ENCODE results near the gene THPO.

The THPO gene

DNA sequence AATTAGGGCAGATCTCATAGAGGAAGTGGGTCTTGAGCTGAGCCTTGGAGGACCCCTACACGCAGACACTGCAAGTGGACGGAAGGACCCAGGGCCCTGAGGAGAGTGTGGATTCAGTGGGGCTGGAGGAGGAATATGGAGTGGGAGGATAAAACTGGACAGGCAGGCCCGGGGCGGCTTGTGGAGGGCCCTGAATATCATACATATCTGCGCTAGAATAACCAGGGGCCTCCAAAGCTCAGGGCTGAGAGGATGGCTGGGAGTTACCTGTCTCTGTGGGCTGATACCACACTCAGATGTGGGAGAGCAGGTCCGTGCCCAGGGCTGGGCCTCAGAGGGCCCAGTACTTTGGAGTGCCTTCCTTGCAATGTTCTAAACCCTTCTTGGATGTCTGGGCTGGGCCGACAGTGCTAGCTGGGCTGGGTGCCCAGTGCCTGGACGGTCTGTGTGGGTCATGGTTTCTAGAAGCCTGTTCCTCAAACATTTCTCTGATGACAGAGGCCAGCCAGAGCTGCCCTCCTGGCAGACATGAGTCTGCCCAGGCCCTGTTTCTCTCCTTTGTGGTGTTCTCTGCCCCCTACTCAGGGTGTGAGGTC is 31.4 kb upstream of the THPO start:
- TF ChIP-seq POLR2AphosphoS5 (IDR thresholded peaks at IDR 0.05; ENCODE audit: low read depth, low read length) (no peak), SIN3A (IDR thresholded peaks at IDR 0.05; ENCODE audit: borderline replicate concordance, insufficient read depth, low read length) (no peak), FOXP2 (optimal IDR thresholded peaks at IDR 0.05; ENCODE audit: borderline replicate concordance, extremely low read depth, extremely low read length, insufficient read depth) (no peak), TAF1 (IDR thresholded peaks at IDR 0.05; ENCODE audit: borderline replicate concordance, insufficient read depth, low read length) (no peak)
- TF ChIP-seq, protein P1, sequence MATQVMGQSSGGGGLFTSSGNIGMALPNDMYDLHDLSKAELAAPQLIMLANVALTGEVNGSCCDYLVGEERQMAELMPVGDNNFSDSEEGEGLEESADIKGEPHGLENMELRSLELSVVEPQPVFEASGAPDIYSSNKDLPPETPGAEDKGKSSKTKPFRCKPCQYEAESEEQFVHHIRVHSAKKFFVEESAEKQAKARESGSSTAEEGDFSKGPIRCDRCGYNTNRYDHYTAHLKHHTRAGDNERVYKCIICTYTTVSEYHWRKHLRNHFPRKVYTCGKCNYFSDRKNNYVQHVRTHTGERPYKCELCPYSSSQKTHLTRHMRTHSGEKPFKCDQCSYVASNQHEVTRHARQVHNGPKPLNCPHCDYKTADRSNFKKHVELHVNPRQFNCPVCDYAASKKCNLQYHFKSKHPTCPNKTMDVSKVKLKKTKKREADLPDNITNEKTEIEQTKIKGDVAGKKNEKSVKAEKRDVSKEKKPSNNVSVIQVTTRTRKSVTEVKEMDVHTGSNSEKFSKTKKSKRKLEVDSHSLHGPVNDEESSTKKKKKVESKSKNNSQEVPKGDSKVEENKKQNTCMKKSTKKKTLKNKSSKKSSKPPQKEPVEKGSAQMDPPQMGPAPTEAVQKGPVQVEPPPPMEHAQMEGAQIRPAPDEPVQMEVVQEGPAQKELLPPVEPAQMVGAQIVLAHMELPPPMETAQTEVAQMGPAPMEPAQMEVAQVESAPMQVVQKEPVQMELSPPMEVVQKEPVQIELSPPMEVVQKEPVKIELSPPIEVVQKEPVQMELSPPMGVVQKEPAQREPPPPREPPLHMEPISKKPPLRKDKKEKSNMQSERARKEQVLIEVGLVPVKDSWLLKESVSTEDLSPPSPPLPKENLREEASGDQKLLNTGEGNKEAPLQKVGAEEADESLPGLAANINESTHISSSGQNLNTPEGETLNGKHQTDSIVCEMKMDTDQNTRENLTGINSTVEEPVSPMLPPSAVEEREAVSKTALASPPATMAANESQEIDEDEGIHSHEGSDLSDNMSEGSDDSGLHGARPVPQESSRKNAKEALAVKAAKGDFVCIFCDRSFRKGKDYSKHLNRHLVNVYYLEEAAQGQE (IDR thresholded peaks at IDR 0.05; ENCODE audit: insufficient read depth in 1 of 2, low read depth in 2 of 2, low read length in 2 of 2): no peak

DNA sequence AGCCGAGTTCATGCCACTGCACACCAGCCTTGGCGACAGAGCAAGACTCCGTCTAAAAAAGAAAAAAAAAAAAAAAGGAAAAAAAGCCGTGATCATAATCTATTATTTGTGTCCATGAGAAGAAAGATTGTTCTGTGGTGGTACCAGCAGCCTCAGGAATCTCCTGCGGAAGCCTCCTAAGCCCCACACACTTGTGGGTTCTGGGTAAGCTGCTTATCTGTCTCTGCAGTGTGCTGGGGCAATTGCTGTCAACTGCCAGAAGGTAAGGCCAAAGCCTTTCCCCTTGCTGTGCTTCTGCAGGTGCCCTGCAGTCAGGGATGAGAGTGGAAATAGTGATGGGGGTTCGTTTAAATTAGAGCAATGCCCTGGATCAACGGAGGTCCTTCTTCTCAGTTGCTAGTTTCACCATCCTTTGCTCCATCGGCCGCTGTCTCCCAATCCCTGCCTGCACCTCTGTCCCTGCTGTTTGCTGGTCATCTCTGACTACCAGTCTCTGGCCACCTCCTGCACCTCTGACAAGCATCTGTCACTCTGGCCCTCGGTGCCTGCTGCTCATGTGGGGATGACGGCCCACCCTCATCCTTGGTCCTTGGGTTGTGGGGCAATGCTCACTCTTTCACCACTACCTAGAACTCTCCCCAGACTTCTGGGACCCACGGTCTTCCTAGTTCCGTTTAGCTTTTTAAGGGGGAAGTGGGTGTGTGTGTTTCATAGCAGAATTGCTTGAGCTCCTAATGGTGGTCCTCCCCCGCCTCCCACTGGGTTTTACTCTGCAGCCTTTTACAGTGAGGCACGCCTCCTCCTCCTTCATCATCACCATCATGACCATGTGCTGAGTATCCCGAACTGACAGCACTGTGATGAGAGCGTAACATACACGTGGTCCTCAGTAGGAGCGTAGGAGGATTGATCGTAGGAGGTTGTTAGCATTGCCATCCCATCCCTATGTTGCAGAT is 27.3 kb upstream of the THPO start:
- TF ChIP-seq POLR2AphosphoS5 (IDR thresholded peaks at IDR 0.05; ENCODE audit: low read depth, low read length) (no peak), TAF1 (IDR thresholded peaks at IDR 0.05; ENCODE audit: borderline replicate concordance, insufficient read depth, low read length) (no peak), FOXP2 (optimal IDR thresholded peaks at IDR 0.05; ENCODE audit: borderline replicate concordance, extremely low read depth, extremely low read length, insufficient read depth) (no peak), SIN3A (IDR thresholded peaks at IDR 0.05; ENCODE audit: borderline replicate concordance, insufficient read depth, low read length) (no peak)
- TF ChIP-seq, protein P1 (IDR thresholded peaks at IDR 0.05; ENCODE audit: insufficient read depth in 1 of 2, low read depth in 2 of 2, low read length in 2 of 2): no peak

DNA sequence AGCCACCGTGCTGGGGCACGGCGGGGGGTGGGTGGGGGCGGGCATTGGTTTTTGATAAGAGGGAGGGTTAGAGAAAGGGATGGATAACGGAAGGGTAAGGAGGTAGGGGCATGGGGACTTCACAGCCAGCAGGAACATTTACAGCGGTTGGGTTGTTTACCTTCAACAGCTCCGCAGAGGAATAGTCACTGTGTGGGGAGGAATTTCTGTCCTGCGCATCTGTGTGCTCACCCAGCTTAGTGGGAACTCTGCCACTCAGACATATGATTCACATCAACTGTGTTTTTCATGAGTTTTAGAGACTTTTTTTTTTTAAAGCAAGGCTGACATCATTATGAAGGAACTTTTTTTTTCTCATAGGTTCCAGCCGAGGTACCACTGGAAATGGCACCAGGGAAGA is 21.4 kb upstream of the THPO start:
- TF ChIP-seq TAF1 (IDR thresholded peaks at IDR 0.05; ENCODE audit: borderline replicate concordance, insufficient read depth, low read length) (no peak), POLR2AphosphoS5 (IDR thresholded peaks at IDR 0.05; ENCODE audit: low read depth, low read length) (no peak), FOXP2 (optimal IDR thresholded peaks at IDR 0.05; ENCODE audit: borderline replicate concordance, extremely low read depth, extremely low read length, insufficient read depth) (no peak), SIN3A (IDR thresholded peaks at IDR 0.05; ENCODE audit: borderline replicate concordance, insufficient read depth, low read length) (no peak)
- TF ChIP-seq, protein P1 (IDR thresholded peaks at IDR 0.05; ENCODE audit: insufficient read depth in 1 of 2, low read depth in 2 of 2, low read length in 2 of 2): no peak

DNA sequence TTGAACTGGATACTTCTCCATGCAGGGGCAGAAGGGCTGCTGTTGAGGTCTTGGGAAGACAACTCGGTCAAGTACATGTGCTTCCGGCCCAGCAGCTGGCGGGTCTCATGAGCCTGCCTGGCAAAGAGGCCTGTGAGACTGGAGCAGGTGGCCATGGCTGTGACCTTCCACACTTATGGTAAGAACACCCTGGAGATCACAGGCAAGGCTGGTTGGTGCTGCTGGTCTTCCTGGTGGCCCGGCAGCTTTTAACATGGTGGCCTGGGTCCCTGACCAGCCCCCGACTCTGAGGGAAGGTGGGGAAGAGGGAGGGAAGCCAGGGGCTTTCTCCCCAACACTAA is 17.3 kb upstream of the THPO start:
- TF ChIP-seq, protein P1 (IDR thresholded peaks at IDR 0.05; ENCODE audit: insufficient read depth in 1 of 2, low read depth in 2 of 2, low read length in 2 of 2): no peak
- TF ChIP-seq POLR2AphosphoS5 (IDR thresholded peaks at IDR 0.05; ENCODE audit: low read depth, low read length) (no peak), TAF1 (IDR thresholded peaks at IDR 0.05; ENCODE audit: borderline replicate concordance, insufficient read depth, low read length) (no peak), FOXP2 (optimal IDR thresholded peaks at IDR 0.05; ENCODE audit: borderline replicate concordance, extremely low read depth, extremely low read length, insufficient read depth) (no peak), SIN3A (IDR thresholded peaks at IDR 0.05; ENCODE audit: borderline replicate concordance, insufficient read depth, low read length) (no peak)

All from PFSK-1 (cell line).